ENCODE data around the gene PLSCR5. TPM values are rescaled to one million over a fixed set of nuclear protein-coding genes. Genes with fewer than 3 reads are reported as not detected.

Gene PLSCR5
- total and polyA plus RNA-seq, 10 of the 15 experiments (the other 5 are each of a cell fraction or from before 2014, with no cell fraction given): 0.06 TPM; not detected in 9

DNA sequence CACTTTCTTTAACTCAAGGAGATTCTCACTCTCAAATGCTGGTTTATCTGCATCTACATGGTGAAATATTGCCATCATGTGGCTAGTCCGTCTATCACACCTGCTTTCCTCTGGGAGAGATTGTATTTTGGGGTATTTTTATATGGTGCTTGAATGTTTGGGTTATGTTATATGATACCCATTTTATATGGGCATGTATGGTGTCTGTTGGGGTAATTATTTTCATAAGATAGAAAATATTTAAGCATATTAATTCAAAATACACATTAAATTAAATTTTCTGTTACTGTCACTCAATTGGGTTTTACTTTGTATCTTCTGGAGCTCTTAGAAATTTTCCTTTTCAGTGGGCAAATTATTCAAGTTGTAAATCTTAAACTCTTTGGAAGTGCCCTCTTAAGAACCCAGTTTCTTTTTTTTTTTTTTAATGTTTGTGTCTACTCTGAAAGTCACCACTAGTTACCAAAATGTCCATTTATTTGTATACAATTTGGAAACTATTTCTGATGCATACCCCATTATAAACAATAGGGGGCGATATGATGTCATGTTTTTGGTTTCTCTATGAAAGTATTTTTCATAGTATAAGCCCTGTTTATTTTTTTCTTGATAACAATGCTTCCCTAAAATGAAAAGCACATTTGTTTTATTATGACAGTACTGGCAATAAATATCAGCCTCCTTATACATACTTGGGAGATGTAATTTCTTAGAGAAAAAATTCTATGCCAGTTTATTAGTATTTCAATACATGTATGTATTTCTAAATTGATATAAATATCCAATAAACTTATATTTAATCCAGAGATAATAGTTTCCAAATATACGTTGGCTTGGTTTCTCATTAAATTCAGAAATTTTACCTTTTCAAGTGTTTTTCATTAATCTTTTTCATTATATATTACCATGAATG lies 36.1 kb upstream of the PLSCR5 start:
- TF ChIP-seq RAD21 (IDR thresholded peaks at IDR 0.05; ENCODE audit: insufficient read depth, low read depth, low read length) (peak; percentile 80), SUZ12 (IDR thresholded peaks at IDR 0.05; ENCODE audit: unreplicated experiment) (no peak), SMC3 (IDR thresholded peaks at IDR 0.05; ENCODE audit: borderline replicate concordance, low read length) (peak; percentile 25; the same call in 1 of the 2 replicates), TARDBP (IDR thresholded peaks at IDR 0.05; ENCODE audit: borderline replicate concordance) (no peak), ATF7 (IDR thresholded peaks at IDR 0.05; ENCODE audit: low read depth) (peak; percentile 75)
- TF ChIP-seq, protein P1, sequence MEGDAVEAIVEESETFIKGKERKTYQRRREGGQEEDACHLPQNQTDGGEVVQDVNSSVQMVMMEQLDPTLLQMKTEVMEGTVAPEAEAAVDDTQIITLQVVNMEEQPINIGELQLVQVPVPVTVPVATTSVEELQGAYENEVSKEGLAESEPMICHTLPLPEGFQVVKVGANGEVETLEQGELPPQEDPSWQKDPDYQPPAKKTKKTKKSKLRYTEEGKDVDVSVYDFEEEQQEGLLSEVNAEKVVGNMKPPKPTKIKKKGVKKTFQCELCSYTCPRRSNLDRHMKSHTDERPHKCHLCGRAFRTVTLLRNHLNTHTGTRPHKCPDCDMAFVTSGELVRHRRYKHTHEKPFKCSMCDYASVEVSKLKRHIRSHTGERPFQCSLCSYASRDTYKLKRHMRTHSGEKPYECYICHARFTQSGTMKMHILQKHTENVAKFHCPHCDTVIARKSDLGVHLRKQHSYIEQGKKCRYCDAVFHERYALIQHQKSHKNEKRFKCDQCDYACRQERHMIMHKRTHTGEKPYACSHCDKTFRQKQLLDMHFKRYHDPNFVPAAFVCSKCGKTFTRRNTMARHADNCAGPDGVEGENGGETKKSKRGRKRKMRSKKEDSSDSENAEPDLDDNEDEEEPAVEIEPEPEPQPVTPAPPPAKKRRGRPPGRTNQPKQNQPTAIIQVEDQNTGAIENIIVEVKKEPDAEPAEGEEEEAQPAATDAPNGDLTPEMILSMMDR (IDR thresholded peaks at IDR 0.05 in 2 of 3, conservative IDR thresholded peaks at IDR 0.05 in 1 of 3; ENCODE audit: control insufficient read depth in 2 of 3, extremely low read depth in 1 of 3, insufficient read depth in 1 of 3, low read depth in 3 of 3, low read length in 3 of 3): peak; percentile 46 to 60 (median 49); a peak in 5 of 6 replicates
- H3K4me3 ChIP-seq: no peak overlapping the region
- POLR2A ChIA-PET: no interaction called here
- FAIRE-seq (peak; percentile 59), DNase-seq (ENCODE audit: low read depth, low spot score) (no peak), ATAC-seq (peak; percentile 91)
- H2AFZ ChIP-seq (ENCODE audit: control insufficient read depth, low read depth, low read length): no peak overlapping the region
- H3K27ac ChIP-seq (ENCODE audit: control insufficient read depth, insufficient read depth): no peak overlapping the region
- intact Hi-C loops (cut with micrococcal nuclease; ENCODE audit: unreplicated experiment) (loop anchor here (1.0 to 10.0 kb wide), 4 partner anchors 48 to 576 kb away; no protein-coding TSS in a partner anchor), in situ Hi-C loops (cut with MboI) (no loop called here)
- no peaks in the 10 kb centered on the region for H3K4me1 ChIP-seq (ENCODE audit: control insufficient read depth, insufficient read depth, low read length)
- no peaks in the 10 kb centered on the region for H4K20me1 ChIP-seq (ENCODE audit: control insufficient read depth, insufficient read depth)
- H3K9ac ChIP-seq (ENCODE audit: control insufficient read depth, insufficient read depth, low read length): no peak overlapping the region
- no peaks in the 10 kb centered on the region for H3K79me2 ChIP-seq (ENCODE audit: control insufficient read depth, insufficient read depth, low read length)
- no peaks in the 10 kb centered on the region for H3K27me3 ChIP-seq (replicated peaks in 1 of 2; ENCODE audit: control insufficient read depth in 2 of 2, insufficient read depth in 2 of 2, low read length in 1 of 2)
- RAD21 ChIA-PET (ENCODE audit: unreplicated experiment): interaction anchor here (0.6 to 1.6 kb wide), 3 partner anchors 13 to 551 kb away, joined by 3 to 6 read pairs (median 3); no protein-coding TSS in a partner anchor
- H3K4me2 ChIP-seq (ENCODE audit: control insufficient read depth, insufficient read depth): no peak overlapping the region
- SMC1A ChIA-PET (ENCODE audit: uncharacterized antibody, unreplicated experiment): interaction anchor here (0.6 to 1.8 kb wide), 6 partner anchors 26 to 1521 kb away, joined by 3 to 9 read pairs (median 4); no protein-coding TSS in a partner anchor
- BruUV-seq (replicated peaks): no TSS peak
- no peaks in the 10 kb centered on the region for H3K9me3 ChIP-seq (replicated peaks; ENCODE audit: control insufficient read depth, insufficient read depth, low read length)
- H3K36me3 ChIP-seq (ENCODE audit: control insufficient read depth in 2 of 2, insufficient read depth in 2 of 2, low read length in 1 of 2): no peaks in the 10 kb centered on the region
- WGBS (ENCODE audit: insufficient coverage, insufficient replicate concordance, low lambda C conversion rate, missing lambda C conversion rate): 3% methylated on average over 3 of the region's 3 CpGs
- CTCF ChIA-PET: interaction anchor here (0.6 to 1.8 kb wide), 14 partner anchors 10 to 883 kb away, joined by 3 to 17 read pairs (median 4); no protein-coding TSS in a partner anchor
